K562 (cell line): ENCODE data around the gene ERC2. TPM values are rescaled to one million over a fixed set of nuclear protein-coding genes. Genes with fewer than 3 reads are reported as not detected.

Experiments
- ATAC-seq: fragments of 200-7000 bp; cut with Tn5 transposase; 3 replicates; pipeline ENCODE4 v1.9.1; 2020; ENCODE audit warnings: moderate library complexity
- BruUV-seq: library from RNA; stranded (reverse); fragments of 400-500 nt; replicated peaks from 2 replicates; lab custom pipeline; 2021; lab: Mats Ljungman, UMichigan
- CTCF ChIA-PET: fragments of 300-600 bp; formaldehyde crosslinking; extraction: SDS; loops from one replicate; lab custom pipeline; 2021; ENCODE audit warnings: low intra/inter-chr PET ratio; lab: Yijun Ruan, JAX
- POLR2A ChIA-PET: fragments of 300-600, 350-650 bp; sonication (Branson Sonifier 250); formaldehyde crosslinking; extraction: SDS; loops from one replicate; lab custom pipeline; 2021; ENCODE audit warnings: antibody characterized with exemption, inconsistent platforms; lab: Yijun Ruan, JAX
- DNase-seq, 4 experiments: peaks; one replicate each; pipeline versions ENCODE4 v3.0.0 to v3.0.0-alpha.2; 2011 to 2018; ENCODE audit warnings: low spot score in 3 of 4, mixed read lengths in 3 of 4; ENCODE audit errors: extremely low read depth in 1 of 4
- FAIRE-seq: peaks from 2 replicates; lab custom pipeline; 2011; peaks lifted over from hg19 to GRCh38; lab: Jason Lieb, UNC
- H2AFZ ChIP-seq: 2 replicates; pipeline ENCODE4 v1.6.0; 2011; ENCODE audit warnings: low read depth, low read length, control low read depth, inconsistent platforms
- H3K27ac ChIP-seq: fragments of 200-600 bp; 3 replicates; pipeline ENCODE4 v1.8.0; 2011; ENCODE audit warnings: low read depth, mild to moderate bottlenecking, control low read depth, inconsistent platforms, low read length, moderate library complexity, mixed read lengths; ENCODE audit errors: extremely low read depth
- H3K27me3 ChIP-seq, 2 experiments: fragments of 300-600 bp in 1 of 2; 2 replicates in 1 of 2; 3 replicates in 1 of 2; pipeline versions ENCODE4 v1.6.0 to v1.8.0; 2011; ENCODE audit warnings: inconsistent platforms in 2 of 2, low read length in 2 of 2, mild to moderate bottlenecking in 1 of 2, mixed read lengths in 1 of 2, moderate library complexity in 1 of 2; ENCODE audit not compliant: control insufficient read depth in 2 of 2, insufficient read depth in 2 of 2
- H3K36me3 ChIP-seq: fragments of 300-600 bp; 3 replicates; pipeline ENCODE4 v1.8.0; 2011; ENCODE audit warnings: mild to moderate bottlenecking, low read length, inconsistent platforms; ENCODE audit not compliant: control insufficient read depth, insufficient read depth
- H3K4me1 ChIP-seq, 2 experiments: fragments of 200-600 bp in 1 of 2; replicated peaks in 1 of 2; 2 replicates in 1 of 2; 3 replicates in 1 of 2; pipeline versions ENCODE4 v1.5.1 to v1.8.0; 2011; ENCODE audit warnings: inconsistent platforms in 2 of 2, low read length in 2 of 2, mild to moderate bottlenecking in 1 of 2, mixed read lengths in 1 of 2, moderate library complexity in 1 of 2; ENCODE audit not compliant: control insufficient read depth in 2 of 2, insufficient read depth in 2 of 2
- H3K4me2 ChIP-seq: 2 replicates; pipeline ENCODE4 v1.6.1; 2011; ENCODE audit warnings: low read length, control low read depth, inconsistent platforms, mixed read lengths; ENCODE audit not compliant: insufficient read depth
- H3K4me3 ChIP-seq: fragments of 200-600 bp; sonication (generic), shearing (Covaris generic); 2 replicates; pipeline ENCODE4 v1.5.1; 2016; ENCODE audit warnings: control low read depth, inconsistent platforms
- H3K79me2 ChIP-seq: fragments of 200-600 bp; 3 replicates; pipeline ENCODE4 v1.8.0; 2011; ENCODE audit warnings: low read length, inconsistent platforms; ENCODE audit not compliant: control insufficient read depth, insufficient read depth
- H3K9ac ChIP-seq, 2 experiments: 2 replicates each; pipeline versions ENCODE4 v1.6.0 to v1.6.1; 2011; ENCODE audit warnings: low read depth in 2 of 2, low read length in 2 of 2, control low read depth in 1 of 2, inconsistent platforms in 1 of 2, mild to moderate bottlenecking in 1 of 2, mixed read lengths in 1 of 2; ENCODE audit not compliant: insufficient read depth in 1 of 2
- H3K9me1 ChIP-seq: one replicate; pipeline ENCODE4 v1.6.0; 2011; ENCODE audit warnings: inconsistent platforms, mild to moderate bottlenecking, low read length, moderate library complexity; ENCODE audit not compliant: control insufficient read depth, insufficient read depth
- H3K9me3 ChIP-seq: replicated peaks from 2 replicates; pipeline ENCODE4 v1.5.1; 2011; ENCODE audit warnings: low read depth, low read length, inconsistent platforms; ENCODE audit not compliant: control insufficient read depth, insufficient read depth
- H4K20me1 ChIP-seq: replicated peaks from 2 replicates; pipeline ENCODE4 v1.6.1; 2011; ENCODE audit warnings: low read length, inconsistent platforms, mixed read lengths; ENCODE audit not compliant: control insufficient read depth, insufficient read depth
- HOXB6 ChIP-seq: fragments of 250-450 bp; sonication (Bioruptor Pico); IDR thresholded peaks from 2 replicates; pipeline ENCODE4 v1.5.1; 2022; ENCODE audit warnings: mild to moderate bottlenecking, borderline replicate concordance
- MIER1 ChIP-seq: fragments of 450-650 bp; IDR thresholded peaks from 2 replicates; pipeline ENCODE4 v1.6.1; 2016; ENCODE audit warnings: antibody characterized with exemption, mild to moderate bottlenecking, low read depth
- STAG1 ChIP-seq: sonication (generic); formaldehyde crosslinking; IDR thresholded peaks from 2 replicates; pipeline ENCODE4 v1.5.0; 2020; ENCODE audit warnings: missing genetic modification reagents, borderline replicate concordance
- ZKSCAN3 ChIP-seq: fragments of 250-450 bp; sonication (Bioruptor Pico); IDR thresholded peaks from 2 replicates; pipeline ENCODE4 v1.4.0; 2020
- ZNF586 ChIP-seq: fragments of 450-650 bp; formaldehyde crosslinking; conservative IDR thresholded peaks from 2 replicates; pipeline ENCODE4 v1.4.0; 2020; ENCODE audit warnings: mild to moderate bottlenecking, moderate library complexity
- ZZZ3 ChIP-seq: fragments of 450-650 bp; IDR thresholded peaks from 2 replicates; pipeline ENCODE4 v1.6.1; 2016; ENCODE audit warnings: antibody characterized with exemption, mild to moderate bottlenecking, moderate library complexity
- WGBS: fragments of 100-300 bp; shearing (Covaris generic); methylation state at CpG from one replicate; pipeline ENCODE4 v1.1.6; 2016; ENCODE audit warnings: low coverage, mixed read lengths; ENCODE audit not compliant: insufficient coverage; ENCODE audit errors: missing lambda C conversion rate; 5-methylcytosine and 5-hydroxymethylcytosine counted together
- in situ Hi-C: fragments of 300-500 bp; cut with MboI; formaldehyde crosslinking; loops from 4 replicates; pipeline ENCODE4 v1.15.0; 2018; ENCODE audit warnings: inconsistent platforms, mixed read lengths
- intact Hi-C: fragments of 100-400 bp; cut with micrococcal nuclease; formaldehyde crosslinking; loops from 2 replicates; pipeline ENCODE4 v1.14.2; 2022
- polyA plus RNA-seq, 8 experiments: library from polyadenylated mRNA; depleted of rRNA in 4 of 8; stranded (reverse) in 5 of 8; unstranded in 3 of 8; fragments of >200 nt; fragmentation: Nextera tagmentation in 2 of 8; fragmentation: Illumina TruSeq in 1 of 8; extraction: Ambion mirVana in 2 of 8; extraction: Trizol in 1 of 8; gene quantifications; 2 replicates each; pipeline versions ENCODE4 v1.2.1 to v1.2.3, GENCODE V29; 2011 to 2014; ENCODE audit warnings: inconsistent platforms in 1 of 8, missing spikeins in 1 of 8
- total RNA-seq, 7 experiments: library from RNA; depleted of rRNA in 6 of 7; stranded (reverse); fragments of >200 nt in 6 of 7; fragmentation: Illumina TruSeq in 2 of 7; extraction: Trizol in 2 of 7; gene quantifications; 2 replicates each; pipeline versions ENCODE4 v1.2.1 to v1.2.3, GENCODE V29; 2011 to 2021; ENCODE audit warnings: low replicate concordance in 1 of 7
- TF ChIP-seq, protein P1 (sequence below): fragments of 450-650 bp; IDR thresholded peaks from 2 replicates; pipeline ENCODE4 v1.6.1; 2016; ENCODE audit warnings: missing biosample characterization, missing genetic modification characterization
- TF ChIP-seq, protein P2 (sequence below): sonication (generic); formaldehyde crosslinking; IDR thresholded peaks from 2 replicates; pipeline ENCODE4 v1.8.0; 2022; ENCODE audit warnings: mild to moderate bottlenecking, missing genetic modification reagents
- TF ChIP-seq, protein P3 (sequence below): fragments of 250-450 bp; sonication (Bioruptor Pico); IDR thresholded peaks from 2 replicates; pipeline ENCODE4 v1.9.0; 2021; ENCODE audit warnings: mild to moderate bottlenecking
- TF ChIP-seq, protein P4 (sequence below), 2 experiments: fragments of 450-650 bp; IDR thresholded peaks; 2 replicates each; pipeline ENCODE4 v1.6.1; 2016; ENCODE audit warnings: mild to moderate bottlenecking in 2 of 2, borderline replicate concordance in 1 of 2, low read depth in 1 of 2, moderate library complexity in 1 of 2

The ERC2 gene
- total and polyA plus RNA-seq, 9 of the 15 experiments (the other 6 are each of a cell fraction or from before 2014, with no cell fraction given) = 0.04 to 0.18 (median 0.07) TPM; not detected in 2

DNA sequence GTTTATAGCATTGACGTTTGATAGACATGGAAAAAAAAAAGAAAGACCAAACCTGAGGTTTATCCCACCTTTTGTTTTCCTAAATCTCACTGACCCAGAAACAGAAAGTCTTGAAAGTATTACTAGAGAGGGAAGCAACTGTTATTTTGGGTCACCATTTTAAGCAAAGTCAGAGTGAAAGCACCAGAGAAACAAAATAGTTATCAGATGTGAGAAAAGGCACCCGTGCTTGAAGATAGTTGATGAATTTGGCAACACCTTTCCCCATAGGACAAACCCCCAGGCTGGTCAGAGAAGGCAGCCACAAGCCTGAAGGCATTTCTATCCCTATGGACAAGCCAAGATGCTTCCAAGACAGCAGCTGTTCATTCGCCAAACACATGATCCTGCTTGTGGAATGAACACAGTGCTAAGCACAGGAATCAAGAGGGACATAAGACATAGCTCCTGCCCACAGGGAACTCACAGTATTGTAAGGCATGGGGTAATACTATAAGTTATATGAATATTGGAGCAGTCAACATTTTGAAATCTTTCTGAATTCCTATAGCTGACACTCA lies 170.9 kb downstream of the ERC2 start:
- BruUV-seq = no TSS peak
- DNase-seq (no peak), ATAC-seq (no peak), FAIRE-seq (no peak)
- no peak overlapping the region for H3K4me3 ChIP-seq
- ChIA-PET CTCF (no interaction called here), POLR2A (no interaction called here)
- no peaks in the 10 kb centered on the region for H3K79me2 ChIP-seq
- H3K27me3 ChIP-seq = peaks cover 0 to 5% of the 10 kb centered on the region in 2 experiments; a peak in 1 of 5 replicates
- TF ChIP-seq, protein P1, sequence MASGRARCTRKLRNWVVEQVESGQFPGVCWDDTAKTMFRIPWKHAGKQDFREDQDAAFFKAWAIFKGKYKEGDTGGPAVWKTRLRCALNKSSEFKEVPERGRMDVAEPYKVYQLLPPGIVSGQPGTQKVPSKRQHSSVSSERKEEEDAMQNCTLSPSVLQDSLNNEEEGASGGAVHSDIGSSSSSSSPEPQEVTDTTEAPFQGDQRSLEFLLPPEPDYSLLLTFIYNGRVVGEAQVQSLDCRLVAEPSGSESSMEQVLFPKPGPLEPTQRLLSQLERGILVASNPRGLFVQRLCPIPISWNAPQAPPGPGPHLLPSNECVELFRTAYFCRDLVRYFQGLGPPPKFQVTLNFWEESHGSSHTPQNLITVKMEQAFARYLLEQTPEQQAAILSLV = no peak
- TF ChIP-seq STAG1 (CRISPR knock-in tag) (no peak), MIER1 (no peak), ZZZ3 (no peak), HOXB6 (CRISPR knock-in tag) (no peak), ZNF586 (CRISPR knock-in tag) (no peak), ZKSCAN3 (CRISPR knock-in tag) (no peak)
- TF ChIP-seq, protein P2, sequence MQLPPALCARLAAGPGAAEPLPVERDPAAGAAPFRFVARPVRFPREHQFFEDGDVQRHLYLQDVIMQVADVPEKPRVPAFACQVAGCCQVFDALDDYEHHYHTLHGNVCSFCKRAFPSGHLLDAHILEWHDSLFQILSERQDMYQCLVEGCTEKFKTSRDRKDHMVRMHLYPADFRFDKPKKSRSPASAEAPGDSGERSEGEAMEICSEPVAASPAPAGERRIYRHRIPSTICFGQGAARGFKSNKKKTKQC (CRISPR knock-in tag) = no peak
- TF ChIP-seq, protein P3, sequence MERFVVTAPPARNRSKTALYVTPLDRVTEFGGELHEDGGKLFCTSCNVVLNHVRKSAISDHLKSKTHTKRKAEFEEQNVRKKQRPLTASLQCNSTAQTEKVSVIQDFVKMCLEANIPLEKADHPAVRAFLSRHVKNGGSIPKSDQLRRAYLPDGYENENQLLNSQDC (CRISPR knock-in tag) = no peak
- TF ChIP-seq, protein P4, sequence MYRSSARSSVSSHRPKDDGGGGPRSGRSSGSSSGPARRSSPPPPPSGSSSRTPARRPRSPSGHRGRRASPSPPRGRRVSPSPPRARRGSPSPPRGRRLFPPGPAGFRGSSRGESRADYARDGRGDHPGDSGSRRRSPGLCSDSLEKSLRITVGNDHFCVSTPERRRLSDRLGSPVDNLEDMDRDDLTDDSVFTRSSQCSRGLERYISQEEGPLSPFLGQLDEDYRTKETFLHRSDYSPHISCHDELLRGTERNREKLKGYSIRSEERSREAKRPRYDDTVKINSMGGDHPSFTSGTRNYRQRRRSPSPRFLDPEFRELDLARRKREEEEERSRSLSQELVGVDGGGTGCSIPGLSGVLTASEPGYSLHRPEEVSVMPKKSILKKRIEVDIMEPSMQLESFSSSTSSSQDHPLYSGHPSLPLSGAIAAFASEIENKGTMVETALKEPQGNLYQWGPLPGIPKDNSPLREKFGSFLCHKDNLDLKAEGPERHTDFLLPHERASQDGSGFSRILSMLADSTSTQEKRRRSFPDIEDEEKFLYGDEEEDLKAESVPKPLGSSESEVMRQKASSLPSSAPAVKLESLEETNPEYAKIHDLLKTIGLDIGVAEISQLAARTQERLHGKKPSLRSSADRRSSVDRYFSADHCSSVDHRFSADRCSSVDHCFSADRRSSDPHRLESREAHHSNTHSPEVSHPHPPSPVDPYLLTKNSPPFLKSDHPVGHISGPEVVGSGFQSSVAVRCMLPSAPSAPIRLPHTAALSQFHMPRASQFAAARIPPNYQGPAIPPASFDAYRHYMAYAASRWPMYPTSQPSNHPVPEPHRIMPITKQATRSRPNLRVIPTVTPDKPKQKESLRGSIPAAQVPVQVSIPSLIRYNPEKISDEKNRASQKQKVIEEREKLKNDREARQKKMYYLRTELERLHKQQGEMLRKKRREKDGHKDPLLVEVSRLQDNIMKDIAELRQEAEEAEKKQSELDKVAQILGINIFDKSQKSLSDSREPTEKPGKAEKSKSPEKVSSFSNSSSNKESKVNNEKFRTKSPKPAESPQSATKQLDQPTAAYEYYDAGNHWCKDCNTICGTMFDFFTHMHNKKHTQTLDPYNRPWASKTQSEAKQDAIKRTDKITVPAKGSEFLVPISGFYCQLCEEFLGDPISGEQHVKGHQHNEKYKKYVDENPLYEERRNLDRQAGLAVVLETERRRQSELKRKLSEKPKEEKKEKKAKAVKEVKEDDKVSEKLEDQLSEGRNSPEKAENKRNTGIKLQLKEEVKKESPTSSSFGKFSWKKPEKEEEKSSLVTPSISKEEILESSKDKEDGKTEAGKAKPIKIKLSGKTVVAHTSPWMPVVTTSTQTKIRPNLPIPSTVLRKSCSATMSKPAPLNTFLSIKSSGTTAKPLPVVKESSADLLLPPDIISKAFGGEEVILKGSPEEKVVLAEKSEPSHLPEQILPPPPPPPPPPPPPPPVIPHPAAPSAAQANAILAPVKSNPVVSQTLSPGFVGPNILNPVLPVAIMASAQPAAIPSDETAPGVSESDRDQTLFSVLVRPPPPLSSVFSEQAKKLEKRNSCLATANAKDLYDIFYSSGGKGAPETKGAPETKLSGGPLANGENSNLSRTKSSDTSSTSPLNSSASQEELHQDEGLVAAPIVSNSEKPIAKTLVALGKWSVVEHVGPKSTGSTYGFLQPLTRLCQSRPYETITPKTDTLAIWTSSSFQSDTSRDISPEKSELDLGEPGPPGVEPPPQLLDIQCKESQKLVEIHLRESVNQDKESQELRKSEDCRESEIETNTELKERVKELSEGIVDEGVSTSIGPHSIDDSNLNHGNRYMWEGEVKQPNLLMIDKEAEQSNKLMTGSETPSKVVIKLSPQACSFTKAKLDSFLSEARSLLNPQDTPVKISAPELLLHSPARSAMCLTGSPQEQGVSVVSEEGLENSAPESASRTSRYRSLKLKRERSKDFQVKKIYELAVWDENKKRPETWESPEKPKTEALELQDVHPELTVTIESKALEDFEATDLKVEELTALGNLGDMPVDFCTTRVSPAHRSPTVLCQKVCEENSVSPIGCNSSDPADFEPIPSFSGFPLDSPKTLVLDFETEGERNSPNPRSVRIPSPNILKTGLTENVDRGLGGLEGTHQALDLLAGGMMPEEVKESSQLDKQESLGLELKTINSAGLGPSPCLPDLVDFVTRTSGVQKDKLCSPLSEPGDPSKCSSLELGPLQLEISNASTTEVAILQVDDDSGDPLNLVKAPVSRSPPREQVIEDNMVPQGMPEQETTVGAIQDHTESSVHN (IDR thresholded peaks at IDR 0.05; ENCODE audit: borderline replicate concordance in 1 of 2, low read depth in 1 of 2) = no peak
- intact Hi-C loops = no loop called here
- no peak overlapping the region for H3K4me2 ChIP-seq
- H3K4me1 ChIP-seq = no peaks in the 10 kb centered on the region
- no peak overlapping the region for H3K9ac ChIP-seq
- no peaks in the 10 kb centered on the region for H3K9me1 ChIP-seq
- WGBS = 4% methylated on average over 3 of the region's 3 CpGs
- no peak overlapping the region for H2AFZ ChIP-seq
- H4K20me1 ChIP-seq = no peaks in the 10 kb centered on the region
- in situ Hi-C loops = no loop called here
- no peak overlapping the region for H3K27ac ChIP-seq
- no peaks in the 10 kb centered on the region for H3K9me3 ChIP-seq
- H3K36me3 ChIP-seq = no peaks in the 10 kb centered on the region
